Medulla oblongata (tissue), 1 donor: ENCODE results near the gene CYREN.
"Not testable (repeated sequence)": the region's sequence is repeated elsewhere in the genome, so short reads cannot be mapped to it uniquely, and the experiment has no call there.

Source experiments
- DNase-seq: peaks from one replicate; pipeline ENCODE4 v3.0.0-alpha.2; 2015; ENCODE audit errors: extremely low spot score

CYREN gene

GRCh38 chr7:135177028-135177696 lies 6.7 kb upstream of the CYREN start:
- no peak for DNase-seq

DNA sequence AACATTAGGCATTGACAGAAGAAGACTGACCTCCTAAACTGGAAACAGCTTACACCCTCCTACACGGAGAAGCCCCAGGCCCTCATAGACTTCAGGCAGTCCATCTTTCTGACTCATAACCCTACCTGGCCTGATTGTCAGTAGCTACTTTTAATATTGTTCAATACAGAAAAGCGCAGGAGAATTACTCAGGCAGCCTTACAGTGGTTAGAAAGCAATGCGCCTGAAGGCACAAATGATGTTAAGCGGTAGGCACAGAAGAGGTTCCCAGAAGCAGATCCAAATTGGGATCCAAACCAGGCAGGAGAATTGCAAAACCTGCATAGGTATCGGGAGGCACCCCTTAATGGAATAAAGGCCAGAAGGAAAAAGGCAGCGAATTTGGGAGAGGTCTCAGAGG lies 5.4 kb upstream of the CYREN start:
- DNase-seq = no peak

DNA sequence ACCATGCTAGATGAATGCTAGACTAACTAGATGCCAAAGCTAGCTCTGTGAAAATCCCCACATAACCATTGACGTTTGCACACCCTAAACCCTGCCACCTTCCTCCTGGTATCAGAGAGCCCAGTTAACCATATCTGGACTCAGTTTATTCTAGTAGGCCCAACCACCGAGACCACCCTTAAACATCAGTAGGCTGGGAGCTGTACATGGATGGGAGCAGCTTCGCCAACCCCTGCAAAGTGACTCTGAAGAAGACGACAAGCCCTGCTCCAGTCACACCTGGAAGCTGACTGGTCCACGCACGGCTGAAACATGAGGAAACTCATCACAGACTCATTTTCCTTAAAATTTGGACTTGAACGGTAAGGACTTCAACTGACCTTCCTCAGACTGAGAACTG lies 4.4 kb upstream of the CYREN start:
- DNase-seq = no peak

GRCh38 chr7:135173916-135174315 lies 3.4 kb upstream of the CYREN start:
- not testable (repeated sequence) for DNase-seq

DNA sequence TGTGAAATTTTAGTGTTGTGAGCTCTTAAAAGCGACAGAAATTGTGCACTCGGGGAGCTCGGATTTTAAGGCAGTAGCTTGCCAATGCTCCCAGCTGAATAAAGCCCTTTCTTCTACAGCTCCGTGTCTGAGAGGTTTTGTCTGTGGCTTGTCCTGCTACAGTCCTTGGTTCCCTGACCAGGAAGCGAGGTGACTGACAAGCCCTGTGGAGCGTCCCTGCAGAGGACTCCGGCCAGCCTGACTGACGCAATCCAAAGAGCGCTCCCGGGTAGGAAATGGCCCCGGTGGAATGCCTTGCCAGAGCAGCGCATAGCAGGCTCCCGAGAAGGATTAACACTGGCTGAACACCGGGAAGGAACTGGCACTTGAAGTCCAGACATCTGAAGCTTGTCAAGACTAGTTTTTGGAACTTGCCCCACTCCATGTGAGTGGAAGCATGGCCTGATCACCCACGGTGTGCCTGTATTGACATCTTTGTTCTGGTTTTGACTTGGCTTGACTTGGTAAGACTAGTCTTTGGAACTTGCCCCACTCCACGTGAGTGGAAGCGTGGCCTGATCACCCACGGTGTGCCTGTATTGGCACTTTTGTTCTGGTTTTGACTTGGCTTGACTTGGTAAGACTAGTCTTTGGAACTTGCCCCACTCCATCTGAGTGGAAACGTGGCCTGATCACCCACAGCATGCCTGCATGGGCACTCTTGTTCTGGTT lies 1.2 kb upstream of the CYREN start:
- peak; percentile 80 for DNase-seq

DNA sequence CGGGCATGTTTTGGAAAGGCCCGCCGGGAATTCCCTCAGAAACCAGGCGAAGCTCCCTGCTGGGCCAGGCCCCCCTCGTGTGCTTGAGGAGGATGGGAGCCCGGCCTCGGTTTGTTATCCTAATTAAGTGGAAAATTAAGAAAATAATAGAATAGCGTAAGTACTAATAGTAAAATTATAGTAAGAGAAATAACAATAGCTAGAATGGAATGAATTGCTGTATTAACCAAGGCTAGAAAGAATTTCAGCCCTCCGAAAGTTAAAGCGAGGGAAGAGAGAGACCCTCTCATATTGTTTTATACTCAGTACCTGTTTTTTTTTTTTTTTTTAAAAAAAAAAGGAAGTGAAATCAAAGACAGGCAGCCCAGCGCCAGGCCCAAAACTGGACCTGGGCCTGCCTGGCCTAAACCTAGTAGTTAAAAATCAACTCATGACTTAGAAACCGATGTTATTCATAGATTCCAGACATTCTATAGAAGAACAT lies 533 bp upstream of the CYREN start:
- not testable (repeated sequence) for DNase-seq

DNA sequence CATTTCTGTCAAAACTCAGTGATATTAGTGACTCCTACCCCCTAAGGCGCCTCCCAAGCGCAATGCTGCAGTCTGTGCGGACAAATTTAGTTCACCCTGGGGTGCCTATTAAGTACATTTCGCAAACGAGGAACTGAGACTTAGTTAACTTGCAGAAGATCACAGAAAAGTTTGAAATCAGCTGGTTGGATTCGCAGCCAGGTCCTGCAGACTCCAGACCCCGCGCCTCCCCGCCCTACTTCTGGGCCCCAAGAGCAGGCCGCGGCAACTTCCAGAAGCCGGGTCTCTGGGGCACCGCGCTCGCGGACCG lies 588 bp downstream of the CYREN start:
- peak; percentile 62 for DNase-seq

DNA sequence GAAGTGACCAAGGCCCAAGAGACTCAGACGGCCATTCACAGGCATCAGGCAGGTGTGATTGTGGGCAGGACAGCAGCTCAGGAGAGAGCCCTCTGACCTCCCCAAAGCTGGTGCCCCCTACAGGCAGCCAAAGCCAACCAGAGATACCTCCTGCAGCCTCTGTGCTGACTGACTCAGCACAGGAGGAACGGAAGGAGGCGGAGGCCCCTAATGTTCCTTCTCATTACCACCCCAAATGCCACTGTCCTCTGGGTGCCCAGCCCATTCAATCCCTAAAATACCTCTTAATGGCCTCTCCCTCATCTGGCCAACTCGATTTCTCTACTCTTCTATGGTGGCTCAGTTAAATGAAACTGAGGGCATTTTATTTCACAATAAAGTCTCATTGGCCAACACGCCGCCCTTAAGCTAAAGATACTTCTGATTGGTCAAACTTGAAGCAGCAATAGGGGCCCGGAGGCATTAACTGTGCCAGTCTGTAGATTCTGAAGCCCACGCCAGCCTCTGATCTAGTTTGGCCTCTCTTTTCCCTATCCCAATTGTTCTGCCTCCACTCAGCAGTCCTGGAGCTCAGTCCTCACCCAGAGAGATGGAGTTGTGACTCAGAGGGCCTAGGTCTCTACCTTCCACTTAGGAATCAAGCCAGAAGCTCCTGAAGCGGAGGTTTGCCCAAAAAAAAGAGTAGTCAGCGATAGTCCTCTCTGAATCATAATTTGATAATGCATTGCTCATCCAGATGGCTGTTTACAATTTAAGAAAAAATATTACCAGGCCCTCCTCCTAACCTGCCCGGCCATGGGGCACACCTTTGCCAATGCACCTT lies 1.2 kb downstream of the CYREN start:
- DNase-seq = no peak

GRCh38 chr7:135168489-135169140 lies 1.9 kb downstream of the CYREN start:
- DNase-seq = no peak

GRCh38 chr7:135168001-135168400 lies 2.5 kb downstream of the CYREN start:
- peak; percentile 52 for DNase-seq

- no peak for DNase-seq
Measured at GRCh38 chr7:135167365-135167917, 3.1 kb downstream of the CYREN start.

DNA sequence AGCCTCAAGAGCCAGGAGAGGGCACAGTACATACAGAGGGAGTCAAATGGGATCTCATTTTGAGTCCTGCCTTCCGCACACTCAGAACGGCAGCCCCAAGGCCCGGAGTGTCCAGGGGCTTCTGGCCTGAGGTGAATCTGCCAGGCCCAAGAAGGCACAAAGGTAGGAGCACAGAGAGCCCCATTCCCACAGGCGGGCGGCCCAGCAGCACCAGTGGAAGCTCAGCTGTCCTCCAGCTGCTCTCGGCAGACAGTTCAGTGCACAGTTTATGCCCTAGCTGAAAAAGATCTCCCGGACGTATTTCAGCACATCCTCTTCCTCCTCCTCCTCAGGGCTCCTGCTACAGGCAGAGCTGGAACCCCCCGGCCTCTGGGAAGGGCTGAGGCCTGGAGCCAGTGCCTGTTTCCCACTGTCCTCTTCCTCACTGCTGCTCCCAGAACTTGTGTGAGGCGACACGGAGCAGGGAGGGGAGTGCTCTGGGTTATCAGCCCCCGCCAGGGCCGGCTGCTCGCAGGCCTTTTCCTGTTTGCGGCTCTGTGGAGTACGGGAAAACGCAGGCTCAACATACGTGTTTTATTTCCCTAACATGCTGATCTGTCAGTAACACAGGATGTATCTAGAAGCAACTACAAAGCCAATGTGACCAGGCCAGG lies 4.0 kb downstream of the CYREN start:
- no peak for DNase-seq

GRCh38 chr7:135165862-135166261 lies 4.6 kb downstream of the CYREN start:
- DNase-seq = no peak

DNA sequence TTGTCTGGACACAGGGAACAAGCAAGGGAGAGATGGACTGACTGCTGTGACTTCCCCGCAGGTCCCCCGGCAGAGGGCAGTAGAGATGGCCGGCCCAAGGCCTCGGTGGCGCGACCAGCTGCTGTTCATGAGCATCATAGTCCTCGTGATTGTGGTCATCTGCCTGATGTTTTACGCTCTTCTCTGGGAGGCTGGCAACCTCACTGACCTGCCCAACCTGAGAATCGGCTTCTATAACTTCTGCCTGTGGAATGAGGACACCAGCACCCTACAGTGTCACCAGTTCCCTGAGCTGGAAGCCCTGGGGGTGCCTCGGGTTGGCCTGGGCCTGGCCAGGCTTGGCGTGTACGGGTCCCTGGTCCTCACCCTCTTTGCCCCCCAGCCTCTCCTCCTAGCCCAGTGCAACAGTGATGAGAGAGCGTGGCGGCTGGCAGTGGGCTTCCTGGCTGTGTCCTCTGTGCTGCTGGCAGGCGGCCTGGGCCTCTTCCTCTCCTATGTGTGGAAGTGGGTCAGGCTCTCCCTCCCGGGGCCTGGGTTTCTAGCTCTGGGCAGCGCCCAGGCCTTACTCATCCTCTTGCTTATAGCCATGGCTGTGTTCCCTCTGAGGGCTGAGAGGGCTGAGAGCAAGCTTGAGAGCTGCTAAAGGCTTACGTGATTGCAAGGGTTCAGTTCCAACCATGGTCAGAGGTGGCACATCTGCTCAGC lies 6.0 kb downstream of the CYREN start:
- peak; percentile 13 for DNase-seq

DNA sequence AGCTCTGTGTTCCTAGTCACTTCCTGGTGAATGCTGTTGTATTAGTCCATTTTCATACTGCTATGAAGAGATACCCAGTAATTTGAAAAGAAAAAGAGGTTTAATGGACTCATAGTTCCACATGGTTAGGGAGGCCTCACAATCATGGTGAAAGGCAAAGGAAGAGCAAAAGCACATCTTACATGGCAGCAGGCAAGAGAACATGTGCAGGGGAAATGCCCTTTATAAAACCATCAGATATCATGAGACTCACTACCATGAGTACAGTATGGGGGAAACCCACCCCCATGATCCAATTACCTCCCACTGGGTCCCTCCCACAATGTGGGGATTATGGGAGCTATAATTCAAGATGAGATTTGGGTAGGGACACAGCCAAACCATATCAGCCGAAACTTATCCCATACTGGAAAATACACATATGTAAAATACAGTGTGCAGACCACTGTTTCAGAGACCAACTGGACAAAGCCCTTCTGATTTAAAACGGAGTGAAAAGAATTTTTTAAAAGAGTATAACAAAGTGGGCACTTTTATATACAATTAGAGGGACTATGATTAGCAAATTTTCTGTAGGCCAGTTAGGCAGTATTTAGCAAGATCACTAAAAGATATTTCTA lies 8.0 kb downstream of the CYREN start:
- DNase-seq = no peak

DNA sequence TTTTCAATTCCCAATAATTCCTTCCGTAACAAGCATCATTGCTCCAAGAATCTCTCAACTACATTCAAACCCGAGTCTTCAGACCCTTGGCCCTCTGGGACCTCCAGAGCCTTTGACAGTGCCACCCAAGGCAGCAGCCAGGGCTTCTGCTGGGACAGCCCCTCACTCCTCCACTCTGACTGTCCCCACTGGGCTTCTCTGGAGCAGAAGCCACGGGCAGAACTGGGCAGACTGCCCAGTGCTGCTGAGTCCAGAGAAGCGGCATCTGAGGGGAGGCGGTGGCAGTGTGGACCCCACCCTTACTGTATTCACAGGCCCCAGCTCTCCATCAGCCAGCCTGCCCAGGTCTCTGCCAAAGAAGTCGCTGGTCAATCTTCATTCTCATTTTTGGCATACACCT lies 8.8 kb downstream of the CYREN start:
- DNase-seq = no peak

GRCh38 chr7:135160858-135161653 lies 9.5 kb downstream of the CYREN start:
- DNase-seq = peak; percentile 12

DNA sequence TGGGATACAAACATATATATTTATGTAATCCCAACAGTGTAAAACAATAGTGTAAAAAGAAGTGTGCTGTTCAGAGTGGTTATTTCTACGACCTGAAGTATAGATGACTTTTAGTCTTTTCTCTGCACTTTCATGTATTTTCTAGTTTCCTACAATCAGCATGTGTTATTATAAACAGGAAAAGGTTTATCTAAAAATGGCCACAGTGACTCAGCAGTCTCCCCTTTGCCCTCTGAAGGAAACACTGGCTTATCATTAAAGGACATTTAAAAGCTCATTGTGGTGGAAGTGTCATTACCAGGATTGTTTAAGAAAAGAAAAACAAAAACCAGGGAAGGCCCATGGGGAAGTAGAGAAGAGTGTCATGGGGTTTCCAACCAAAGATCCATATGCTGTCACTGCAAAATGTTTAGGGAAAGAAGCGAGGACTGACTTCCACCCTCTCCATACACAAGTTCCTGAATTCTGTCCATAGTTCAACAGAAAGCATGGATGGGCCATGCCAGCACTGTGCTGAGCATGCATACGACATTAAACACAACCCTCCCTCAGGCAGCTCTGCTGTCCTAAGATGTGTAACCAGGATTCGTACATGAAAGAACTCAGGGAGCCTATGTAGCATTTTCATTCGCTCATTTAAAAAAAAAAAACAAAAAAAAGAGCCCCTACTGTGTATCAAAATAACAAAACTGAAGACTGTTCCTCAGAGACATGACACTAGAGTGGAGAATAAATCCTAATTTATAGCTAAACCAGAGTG lies 10.2 kb downstream of the CYREN start:
- peak; percentile 15 for DNase-seq
